ENCODE measurements around the gene ELOVL6.

The ELOVL6 gene

GRCh38 chr4:110020139-110020538 lies 178.3 kb downstream of the ELOVL6 start:
- DNase-seq, result no peak

DNA sequence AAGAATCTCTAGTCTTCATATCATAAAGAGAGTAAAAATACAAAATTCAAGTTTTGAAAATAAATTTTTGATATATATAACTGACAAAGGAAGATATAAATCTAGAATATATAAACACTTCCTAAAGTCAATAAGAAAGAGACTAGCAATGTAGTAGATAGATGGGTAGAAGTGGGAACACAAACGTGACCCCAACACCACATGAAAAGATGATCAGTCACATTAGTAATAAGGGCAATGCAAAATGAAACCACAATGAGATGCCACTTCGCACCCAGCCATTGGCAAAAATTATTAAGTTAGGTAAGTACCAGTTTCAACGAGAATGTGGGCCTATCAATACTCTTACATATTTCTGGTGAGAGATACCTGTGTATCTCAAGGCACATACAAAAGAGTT lies 179.3 kb downstream of the ELOVL6 start:
- DNase-seq, result no peak

GRCh38 chr4:110014233-110014632 lies 184.2 kb downstream of the ELOVL6 start:
- no peak for DNase-seq

DNA sequence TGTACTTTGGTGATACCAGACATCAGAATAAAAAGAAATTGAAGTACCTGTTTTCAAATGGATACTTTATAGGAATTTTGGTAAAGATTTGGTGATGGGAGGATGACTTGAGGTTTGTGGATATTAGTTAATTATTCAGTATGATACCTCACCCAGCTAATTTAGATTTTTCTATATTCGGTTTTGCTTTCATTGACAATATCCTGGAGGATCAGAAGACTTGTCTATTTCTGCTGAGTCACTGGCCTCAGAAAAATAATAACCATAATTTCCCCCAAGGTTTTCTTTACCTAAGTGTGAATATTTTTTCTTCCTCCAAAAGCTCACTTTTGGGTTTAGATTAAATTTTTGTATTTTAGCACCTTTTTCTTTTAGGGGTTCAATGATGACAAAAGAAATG lies 185.5 kb downstream of the ELOVL6 start:
- no peak for DNase-seq

GRCh38 chr4:110010797-110011196 lies 187.6 kb downstream of the ELOVL6 start:
- no peak for DNase-seq

DNA sequence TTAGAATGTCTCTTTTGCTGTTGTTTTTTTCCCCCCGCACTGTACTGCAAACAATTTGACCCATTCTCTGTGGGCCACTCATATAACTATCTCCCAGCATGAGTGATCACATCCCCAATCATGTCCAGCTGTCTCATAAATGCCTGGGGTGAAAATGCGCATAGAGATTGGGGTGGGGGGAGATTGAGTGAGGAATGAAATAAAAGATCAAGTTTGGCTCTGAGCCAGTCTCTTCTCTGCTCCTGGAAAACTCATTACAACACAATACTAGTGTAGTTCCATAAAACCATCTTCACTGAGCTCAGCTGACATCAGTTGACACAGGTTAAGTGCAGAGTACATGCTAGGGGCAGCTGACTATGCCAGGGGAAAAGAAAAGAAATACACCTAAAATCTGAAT lies 188.9 kb downstream of the ELOVL6 start:
- DNase-seq, result no peak

- DNase-seq, result no peak
These were observed 189.9 kb downstream of the ELOVL6 start for GRCh38 chr4:110008540-110008939.

- DNase-seq, result no peak
These were observed 191.2 kb downstream of the ELOVL6 start for GRCh38 chr4:110007217-110007616.

- peak; percentile 47 for DNase-seq
These were observed 192.9 kb downstream of the ELOVL6 start for GRCh38 chr4:110005461-110006056.

DNA sequence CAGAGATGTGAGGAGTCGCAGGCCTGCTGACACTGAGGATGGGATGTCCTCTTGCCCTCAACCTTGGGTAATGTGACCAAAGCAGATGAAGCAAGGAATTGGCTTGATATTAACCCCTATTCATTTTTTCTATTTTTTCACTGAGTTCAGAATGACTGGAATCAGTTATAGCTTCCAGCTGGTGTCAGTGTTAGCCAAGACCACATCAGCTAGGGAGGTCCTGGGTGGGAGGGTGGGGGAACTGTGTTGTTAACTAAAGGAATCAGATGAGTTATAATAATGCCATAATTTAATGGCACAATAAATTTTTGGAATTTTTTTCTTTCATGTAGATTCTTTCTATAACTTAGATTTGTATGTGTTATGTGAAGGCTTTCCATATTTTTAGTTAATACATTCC lies 193.9 kb downstream of the ELOVL6 start:
- no peak for DNase-seq

DNA sequence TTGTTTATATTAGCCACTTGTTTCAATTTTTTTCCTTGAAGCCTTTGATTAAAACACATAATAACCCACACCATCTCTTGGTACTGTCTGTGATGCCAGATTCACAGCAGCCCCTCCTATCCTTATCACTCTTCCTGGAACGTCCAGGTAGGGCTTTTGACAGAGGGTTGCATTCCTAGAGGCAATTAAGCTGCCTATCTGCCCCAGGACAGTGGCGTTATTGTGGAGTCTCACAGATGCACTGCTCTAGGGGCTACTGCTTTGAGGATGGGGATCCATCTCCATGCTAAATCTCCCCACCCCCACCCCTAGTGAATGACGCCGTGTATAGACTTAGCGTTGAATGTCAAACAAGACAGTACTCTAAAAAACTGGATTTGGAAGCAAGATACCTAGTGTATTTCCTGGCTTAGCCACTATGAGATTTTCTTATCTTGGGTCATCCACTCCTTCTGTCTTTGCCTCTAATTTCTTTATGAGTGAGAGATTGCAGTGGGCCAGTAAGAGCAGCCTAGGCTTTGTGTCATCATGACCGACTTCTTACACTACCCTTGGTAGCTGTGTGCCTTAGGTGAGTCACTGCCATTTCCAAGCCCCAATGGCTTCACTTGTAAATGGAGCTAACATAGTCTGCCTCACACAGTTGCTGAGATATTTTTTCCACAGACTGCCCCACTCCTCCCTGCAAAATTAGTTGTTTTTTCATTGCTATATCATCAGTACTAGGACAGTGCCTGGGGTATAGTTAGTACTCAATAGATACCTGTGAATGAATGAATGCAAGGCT lies 194.8 kb downstream of the ELOVL6 start:
- no peak for DNase-seq

DNA sequence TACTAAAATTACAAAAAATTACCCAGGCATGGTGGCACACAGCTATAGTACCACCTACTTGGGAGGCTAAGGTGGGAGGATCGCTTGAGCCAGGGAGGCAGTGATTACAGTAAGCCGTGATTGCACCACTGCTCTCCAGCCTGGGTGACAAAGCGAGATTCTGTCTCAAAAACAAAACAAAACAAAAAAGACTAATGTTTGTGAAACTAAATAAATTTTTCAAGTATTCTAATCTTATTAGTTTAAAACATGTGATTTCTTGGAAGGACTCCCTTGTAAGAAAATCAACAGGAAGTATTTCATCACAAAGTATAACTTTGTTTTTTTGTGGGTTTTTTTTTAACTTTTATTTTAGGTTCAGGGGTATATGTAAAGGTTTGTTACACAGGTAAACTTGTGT lies 196.1 kb downstream of the ELOVL6 start:
- no peak for DNase-seq

- no peak for DNase-seq
These were observed 198.9 kb downstream of the ELOVL6 start for GRCh38 chr4:109999585-109999912.

GRCh38 chr4:109998867-109999584 lies 199.4 kb downstream of the ELOVL6 start:
- peak; percentile 32 for DNase-seq

DNA sequence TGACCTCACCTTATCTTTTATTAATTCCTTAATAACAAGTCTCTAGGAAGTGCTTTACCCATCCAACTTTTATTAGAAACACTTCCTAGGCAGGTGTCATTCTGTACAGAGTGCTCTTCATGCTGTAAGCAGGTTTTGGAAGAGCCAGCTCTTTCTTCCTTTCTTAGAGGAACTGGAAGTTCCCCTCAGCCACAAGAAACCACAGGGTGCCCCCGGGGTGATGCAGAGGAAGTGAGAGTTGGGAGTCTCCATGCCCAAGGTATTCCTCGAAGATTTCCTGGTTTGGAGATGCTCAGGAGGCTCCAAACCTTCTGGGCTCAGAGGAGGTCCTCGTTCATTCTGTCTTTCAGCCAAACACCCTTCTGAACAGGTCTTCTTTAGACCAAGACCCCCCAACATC lies 201.9 kb downstream of the ELOVL6 start:
- no peak for DNase-seq

Measured in NCI-H1436 (cell line).